Measurements from ENCODE around the gene CGREF1.

GRCh38 chr2:27080140-27080469 is 38.8 kb downstream of the CGREF1 start:
- TF ChIP-seq POLR2A (IDR thresholded peaks at IDR 0.05) (no peak), CTCF (IDR thresholded peaks at IDR 0.05) (no peak)
